Left ventricle myocardium inferior (tissue), 1 donor: Measurements from ENCODE around the gene CRELD2. TPM values are rescaled to one million over a fixed set of nuclear protein-coding genes. Genes with fewer than 3 reads are reported as not detected.

ENCODE experiments used
- DNase-seq: peaks from one replicate; pipeline ENCODE4 v3.0.0-alpha.2; 2020
- H3K27ac ChIP-seq: fragments of 200-600 bp; replicated peaks from 2 replicates; pipeline ENCODE4 v1.8.0; 2021
- H3K27me3 ChIP-seq: fragments of 200-600 bp; 2 replicates; pipeline ENCODE4 v1.8.0; 2021; ENCODE audit warnings: low read depth
- H3K36me3 ChIP-seq: fragments of 200-600 bp; 2 replicates; pipeline ENCODE4 v1.8.0; 2021
- H3K4me1 ChIP-seq: fragments of 200-600 bp; 2 replicates; pipeline ENCODE4 v1.8.0; 2021
- H3K4me3 ChIP-seq: fragments of 200-600 bp; 2 replicates; pipeline ENCODE4 v1.8.0; 2021; ENCODE audit warnings: mild to moderate bottlenecking, moderate library complexity
- H3K9me3 ChIP-seq: fragments of 200-600 bp; replicated peaks from 2 replicates; pipeline ENCODE4 v1.8.0; 2021
- CTCF ChIP-seq: fragments of 200-600 bp; IDR thresholded peaks from 2 replicates; pipeline ENCODE4 v1.8.0; 2021; ENCODE audit warnings: antibody characterized with exemption, mild to moderate bottlenecking, borderline replicate concordance
- intact Hi-C: fragments of 100-400 bp; cut with micrococcal nuclease; formaldehyde crosslinking; loops from one replicate; pipeline ENCODE4 v1.11.0; 2022
- total RNA-seq: library from RNA; stranded (reverse); fragmentation: NEBNext Ultra II Directional; extraction: Animal tissue kit (Norgen Biotek cat#: 25700); gene quantifications from one replicate; pipeline ENCODE4 v1.2.1, GENCODE V29; 2021
- donor health status: DM: no; HTN: yes; CAD: no; lungs with severe emphysema.

Gene CRELD2
- total RNA-seq, 1 donor from 2014 or later = 25.5 TPM

GRCh38 chr22:49872347-49872746, 46.1 kb upstream of the CRELD2 start:
- TF ChIP-seq CTCF = no peak
- Histone ChIP-seq H3K36me3 (peaks cover 15% of the 10 kb centered on the region), H3K4me1 (no peaks in the 10 kb centered on the region), H3K27me3 (no peaks in the 10 kb centered on the region), H3K4me3 (no peak overlapping the region), H3K27ac (no peak overlapping the region), H3K9me3 (peaks cover 21% of the 10 kb centered on the region)
- intact Hi-C loops = no loop called here
- DNase-seq = no peak

GRCh38 chr22:49873228-49873940, 45.0 kb upstream of the CRELD2 start:
- Histone ChIP-seq H3K27me3 (no peaks in the 10 kb centered on the region), H3K4me3 (no peak overlapping the region), H3K27ac (no peak overlapping the region), H3K4me1 (no peaks in the 10 kb centered on the region), H3K9me3 (peaks cover 18% of the 10 kb centered on the region), H3K36me3 (peaks cover 8% of the 10 kb centered on the region)
- no peak for DNase-seq
- TF ChIP-seq CTCF = no peak
- intact Hi-C loops = no loop called here

GRCh38 chr22:49877642-49878041, 40.8 kb upstream of the CRELD2 start:
- Histone ChIP-seq H3K4me1 (no peaks in the 10 kb centered on the region), H3K4me3 (no peak overlapping the region), H3K36me3 (no peaks in the 10 kb centered on the region), H3K9me3 (no peaks in the 10 kb centered on the region), H3K27me3 (no peaks in the 10 kb centered on the region), H3K27ac (no peak overlapping the region)
- no peak for DNase-seq
- intact Hi-C loops = no loop called here
- no peak for TF ChIP-seq CTCF

- no peaks in the 10 kb centered on the region for H3K27me3 ChIP-seq
- TF ChIP-seq CTCF = no peak
- no peaks in the 10 kb centered on the region for H3K9me3 ChIP-seq
- no peak overlapping the region for H3K4me3 ChIP-seq
- intact Hi-C loops = no loop called here
- H3K36me3 ChIP-seq = no peaks in the 10 kb centered on the region
- no peaks in the 10 kb centered on the region for H3K4me1 ChIP-seq
- no peak for DNase-seq
- no peak overlapping the region for H3K27ac ChIP-seq
Measured at GRCh38 chr22:49878206-49878605, 40.2 kb upstream of the CRELD2 start.

GRCh38 chr22:49879871-49880270, 38.6 kb upstream of the CRELD2 start:
- no peak for DNase-seq
- no peak for TF ChIP-seq CTCF
- H3K9me3 ChIP-seq = no peaks in the 10 kb centered on the region
- H3K27ac ChIP-seq = no peak overlapping the region
- no peaks in the 10 kb centered on the region for H3K4me1 ChIP-seq
- no peaks in the 10 kb centered on the region for H3K27me3 ChIP-seq
- intact Hi-C loops = no loop called here
- peaks cover 13% of the 10 kb centered on the region for H3K36me3 ChIP-seq
- H3K4me3 ChIP-seq = no peak overlapping the region
